GM23248 (cell line): Measurements from ENCODE around the gene CCL11.

ENCODE experiments used
- EZH2 ChIP-seq: fragments of 200-600 bp; sonication (generic); IDR thresholded peaks from 2 replicates; pipeline ENCODE4 v1.6.1; 2018; ENCODE audit warnings: antibody characterized with exemption, mild to moderate bottlenecking; ENCODE audit not compliant: insufficient read depth, poor library complexity, severe bottlenecking
- EZH2phosphoT487 ChIP-seq: fragments of 200-600 bp; sonication (generic); IDR thresholded peaks from 2 replicates; pipeline ENCODE4 v1.6.1; 2018; ENCODE audit warnings: antibody characterized with exemption, moderate library complexity, mild to moderate bottlenecking, low read depth; ENCODE audit not compliant: insufficient read depth

- no peak for TF ChIP-seq EZH2
- TF ChIP-seq EZH2phosphoT487 = no peak
These were observed 16.4 kb downstream of the CCL11 start for GRCh38 chr17:34301986-34302385.
